ENCODE results near the gene PPT1. TPM values are rescaled to one million over a fixed set of nuclear protein-coding genes. Genes with fewer than 3 reads are reported as not detected.

PPT1 gene
- polyA plus RNA-seq, 1 donor (not counting 4 experiments of a cell fraction or from before 2014, with no cell fraction given): 58.9 TPM

DNA sequence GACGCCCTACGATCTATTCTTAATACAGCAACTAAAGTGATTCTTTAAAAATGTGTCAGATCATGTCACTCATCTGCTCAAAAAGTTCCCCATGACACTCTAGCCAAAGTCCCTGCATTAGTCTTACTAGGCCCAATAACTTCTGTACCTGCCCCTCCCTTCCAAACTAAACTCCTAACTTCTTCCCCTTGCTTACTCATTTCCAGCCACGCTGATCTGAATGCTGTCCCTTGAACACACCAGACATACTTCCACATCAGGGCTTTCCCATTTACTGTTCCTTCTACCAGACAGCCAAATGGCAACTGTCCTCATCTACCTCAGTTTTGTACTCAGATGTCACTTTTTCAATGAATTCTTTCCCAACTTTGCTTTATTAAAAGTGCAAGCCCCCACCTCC lies 1.2 kb downstream of the PPT1 start:
- FAIRE-seq (no peak), DNase-seq (ENCODE audit: low read depth, low spot score) (no peak)
- peaks cover 18% of the 10 kb centered on the region for H3K79me2 ChIP-seq (ENCODE audit: control insufficient read depth, insufficient read depth, low read length)
- TF ChIP-seq, protein P1, sequence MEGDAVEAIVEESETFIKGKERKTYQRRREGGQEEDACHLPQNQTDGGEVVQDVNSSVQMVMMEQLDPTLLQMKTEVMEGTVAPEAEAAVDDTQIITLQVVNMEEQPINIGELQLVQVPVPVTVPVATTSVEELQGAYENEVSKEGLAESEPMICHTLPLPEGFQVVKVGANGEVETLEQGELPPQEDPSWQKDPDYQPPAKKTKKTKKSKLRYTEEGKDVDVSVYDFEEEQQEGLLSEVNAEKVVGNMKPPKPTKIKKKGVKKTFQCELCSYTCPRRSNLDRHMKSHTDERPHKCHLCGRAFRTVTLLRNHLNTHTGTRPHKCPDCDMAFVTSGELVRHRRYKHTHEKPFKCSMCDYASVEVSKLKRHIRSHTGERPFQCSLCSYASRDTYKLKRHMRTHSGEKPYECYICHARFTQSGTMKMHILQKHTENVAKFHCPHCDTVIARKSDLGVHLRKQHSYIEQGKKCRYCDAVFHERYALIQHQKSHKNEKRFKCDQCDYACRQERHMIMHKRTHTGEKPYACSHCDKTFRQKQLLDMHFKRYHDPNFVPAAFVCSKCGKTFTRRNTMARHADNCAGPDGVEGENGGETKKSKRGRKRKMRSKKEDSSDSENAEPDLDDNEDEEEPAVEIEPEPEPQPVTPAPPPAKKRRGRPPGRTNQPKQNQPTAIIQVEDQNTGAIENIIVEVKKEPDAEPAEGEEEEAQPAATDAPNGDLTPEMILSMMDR (optimal IDR thresholded peaks at IDR 0.05 in 1 of 3, IDR thresholded peaks at IDR 0.05 in 1 of 3, conservative IDR thresholded peaks at IDR 0.05 in 1 of 3; ENCODE audit: extremely low read depth in 1 of 3, insufficient read depth in 2 of 3, low read length in 3 of 3): no peak
- TF ChIP-seq EZH2 (IDR thresholded peaks at IDR 0.05; ENCODE audit: low read length): no peak
- H3K27me3 ChIP-seq (ENCODE audit: control insufficient read depth, extremely low read depth, insufficient read depth, low read length): no peaks in the 10 kb centered on the region
- no peaks in the 10 kb centered on the region for H4K20me1 ChIP-seq (ENCODE audit: control insufficient read depth, extremely low read depth, insufficient read depth, low read length)
- no peaks in the 10 kb centered on the region for H3K9me3 ChIP-seq (ENCODE audit: control insufficient read depth, low read depth, low read length)
- no peak overlapping the region for H2AFZ ChIP-seq (ENCODE audit: control insufficient read depth, low read length)
- H3K9me1 ChIP-seq (ENCODE audit: control insufficient read depth, extremely low read depth, insufficient read depth, low read length): no peaks in the 10 kb centered on the region
- H3K4me2 ChIP-seq (ENCODE audit: control insufficient read depth, extremely low read depth, insufficient read depth, low read depth, low read length): peak overlapping the region; percentile 83
- H3K9ac ChIP-seq (ENCODE audit: control insufficient read depth, extremely low read depth, insufficient read depth, low read length): no peak overlapping the region
- H3K4me1 ChIP-seq (ENCODE audit: control insufficient read depth, extremely low read depth, insufficient read depth, low read length): peaks cover 12% of the 10 kb centered on the region
- no peak overlapping the region for H3K27ac ChIP-seq (ENCODE audit: control insufficient read depth, insufficient read depth, low read length)
- peaks cover 2 to 6% of the 10 kb centered on the region in 2 experiments for H3K36me3 ChIP-seq (ENCODE audit: control insufficient read depth in 2 of 2, extremely low read depth in 1 of 2, insufficient read depth in 2 of 2, low read length in 2 of 2)
- dilution Hi-C loops (cut with MboI; ENCODE audit: extremely low pct_ligation_motif_present, low sequenced_read_pairs): no loop called here
- no peak overlapping the region for H3K4me3 ChIP-seq (ENCODE audit: control insufficient read depth in 2 of 3, extremely low read depth in 1 of 3, insufficient read depth in 2 of 3, low read depth in 1 of 3, low read length in 3 of 3)

DNA sequence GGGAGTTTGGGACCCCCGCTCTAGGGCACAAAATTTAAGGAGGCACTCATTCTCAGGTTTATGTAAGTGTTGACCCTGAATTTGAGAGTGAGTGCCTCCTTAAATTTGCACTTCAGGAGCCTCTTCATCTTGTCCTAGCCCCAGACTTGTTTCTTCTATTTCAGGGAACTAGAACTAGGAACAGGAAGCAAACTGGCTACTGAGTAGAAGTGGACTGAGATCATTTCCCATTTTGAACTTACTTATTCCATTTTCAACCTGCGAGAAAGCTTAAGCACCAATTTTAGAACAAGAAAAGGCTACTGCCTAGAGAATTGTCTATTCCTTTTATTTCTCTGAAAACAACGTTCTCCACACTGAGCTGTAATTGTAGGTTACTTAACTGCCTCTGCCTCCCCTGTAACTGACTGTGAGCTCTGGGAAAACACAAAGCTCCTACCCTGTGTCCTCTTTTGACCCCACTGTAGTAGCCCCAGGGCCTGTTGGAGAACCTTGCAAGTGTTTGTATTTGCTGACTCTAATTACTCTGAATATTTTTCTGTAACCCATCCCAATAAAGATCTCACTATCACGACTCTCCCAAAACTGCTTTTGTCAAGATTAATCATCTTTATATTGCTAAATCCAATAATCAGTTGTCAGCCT lies 2.5 kb downstream of the PPT1 start:
- Histone ChIP-seq H3K36me3 (ENCODE audit: control insufficient read depth in 2 of 2, extremely low read depth in 1 of 2, insufficient read depth in 2 of 2, low read length in 2 of 2) (peaks cover 5 to 6% of the 10 kb centered on the region in 2 experiments), H4K20me1 (ENCODE audit: control insufficient read depth, extremely low read depth, insufficient read depth, low read length) (no peaks in the 10 kb centered on the region), H3K9me3 (ENCODE audit: control insufficient read depth, low read depth, low read length) (no peaks in the 10 kb centered on the region), H3K4me1 (ENCODE audit: control insufficient read depth, extremely low read depth, insufficient read depth, low read length) (peaks cover 12% of the 10 kb centered on the region), H3K4me3 (ENCODE audit: control insufficient read depth in 2 of 3, extremely low read depth in 1 of 3, insufficient read depth in 2 of 3, low read depth in 1 of 3, low read length in 3 of 3) (no peak overlapping the region), H2AFZ (ENCODE audit: control insufficient read depth, low read length) (no peak overlapping the region), H3K4me2 (ENCODE audit: control insufficient read depth, extremely low read depth, insufficient read depth, low read depth, low read length) (no peak overlapping the region), H3K79me2 (ENCODE audit: control insufficient read depth, insufficient read depth, low read length) (peaks cover 18% of the 10 kb centered on the region), H3K9ac (ENCODE audit: control insufficient read depth, extremely low read depth, insufficient read depth, low read length) (no peak overlapping the region), H3K9me1 (ENCODE audit: control insufficient read depth, extremely low read depth, insufficient read depth, low read length) (no peaks in the 10 kb centered on the region), H3K27ac (ENCODE audit: control insufficient read depth, insufficient read depth, low read length) (no peak overlapping the region), H3K27me3 (ENCODE audit: control insufficient read depth, extremely low read depth, insufficient read depth, low read length) (no peaks in the 10 kb centered on the region)
- DNase-seq (ENCODE audit: low read depth, low spot score) (no peak), FAIRE-seq (no peak)
- dilution Hi-C loops (cut with MboI; ENCODE audit: extremely low pct_ligation_motif_present, low sequenced_read_pairs): no loop called here
- TF ChIP-seq, protein P1 (optimal IDR thresholded peaks at IDR 0.05 in 1 of 3, IDR thresholded peaks at IDR 0.05 in 1 of 3, conservative IDR thresholded peaks at IDR 0.05 in 1 of 3; ENCODE audit: extremely low read depth in 1 of 3, insufficient read depth in 2 of 3, low read length in 3 of 3): no peak
- no peak for TF ChIP-seq EZH2 (IDR thresholded peaks at IDR 0.05; ENCODE audit: low read length)

All from keratinocyte (primary cell).